Measurements from ENCODE around the gene PIK3R1. TPM values are rescaled to one million over a fixed set of nuclear protein-coding genes. Genes with fewer than 3 reads are reported as not detected.
A peak's percentile ranks its signal among the peaks of the same experiment; 100 is the strongest.

PIK3R1 gene
- total RNA-seq, 1 experiment from 2014 or later, result 151 TPM

DNA sequence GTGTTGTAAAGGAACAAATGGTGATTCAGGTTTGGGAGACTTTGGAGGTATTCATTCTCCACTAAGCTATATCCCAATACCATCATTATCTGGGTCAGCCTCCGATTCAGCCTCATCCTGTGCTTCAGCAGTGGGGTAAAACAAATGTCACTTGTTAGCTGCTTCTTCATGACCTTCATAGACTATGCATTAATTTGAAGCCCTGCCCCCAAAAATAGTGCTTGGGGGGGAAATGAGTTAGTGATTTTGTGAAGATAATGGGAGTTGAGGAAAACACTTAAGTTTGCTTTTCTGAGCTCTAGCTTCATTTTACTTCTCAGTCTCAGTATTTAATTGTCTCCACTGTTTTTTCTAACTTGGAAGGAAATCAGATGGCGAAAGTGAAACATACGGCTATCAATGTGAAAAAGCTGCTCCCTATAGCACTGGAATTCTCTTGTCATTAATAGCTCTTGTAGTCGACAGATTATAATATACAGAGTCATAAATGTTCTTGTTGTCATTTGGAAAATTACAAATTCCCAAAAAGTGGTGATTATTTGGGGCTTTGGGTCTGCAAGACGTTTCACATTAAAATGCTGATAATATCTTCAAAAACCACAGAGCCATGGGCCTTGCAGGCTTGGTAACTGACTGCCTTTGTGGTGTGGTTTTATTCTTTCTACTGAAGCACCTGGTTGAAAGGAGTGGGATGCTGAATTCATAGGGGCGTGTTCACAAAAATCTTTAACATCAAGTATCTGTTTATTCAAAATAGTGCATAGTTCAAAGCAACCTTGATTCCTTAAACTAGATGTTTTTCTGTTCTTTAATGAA, 40.0 kb downstream of the PIK3R1 start:
- intact Hi-C loops (cut with micrococcal nuclease), result no loop called here
- H3K4me1 Mint-ChIP-seq (ENCODE audit: insufficient read depth, unreplicated experiment), result peaks cover 83% of the 10 kb centered on the region
- CTCF ChIA-PET, result interaction anchor here (0.6 to 1.0 kb wide), 3 partner anchors 15 to 1795 kb away, joined by 3 read pairs; no protein-coding TSS in a partner anchor

DNA sequence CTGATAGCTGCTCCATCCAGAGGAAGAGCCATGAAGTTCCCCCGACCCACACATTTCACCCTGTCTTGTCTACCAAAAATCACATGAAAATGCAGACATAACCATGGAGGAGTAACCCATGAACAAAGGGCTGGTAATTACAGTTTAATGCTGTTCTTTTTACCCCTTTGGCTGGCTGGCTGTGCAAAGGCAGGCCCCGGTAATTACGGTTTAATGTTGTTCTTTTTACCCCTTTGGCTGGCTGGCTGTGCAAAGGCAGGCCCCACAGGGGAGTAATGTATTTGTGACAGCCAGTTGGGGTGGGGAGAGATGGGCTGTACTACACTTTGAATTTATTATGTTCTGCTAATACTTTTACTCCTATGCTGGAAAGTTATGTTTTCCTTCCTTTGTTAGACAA, 41.7 kb downstream of the PIK3R1 start:
- DNase-seq (ENCODE audit: unreplicated experiment), result no peak
- CTCF ChIA-PET, result no interaction called here
- no TSS peak for BruUV-seq (replicated peaks)
- POLR2A ChIA-PET, result interaction anchor here (0.7 to 5.3 kb wide), 4 partner anchors 41 to 1011 kb away, joined by 3 to 29 read pairs (median 4); partner anchors contain the start of gene PIK3R1
- Mint-ChIP-seq H3K27ac (ENCODE audit: low read depth, unreplicated experiment) (peak overlapping the region; percentile 24), H3K27me3 (ENCODE audit: insufficient read depth, unreplicated experiment) (no peaks in the 10 kb centered on the region), H3K4me1 (ENCODE audit: insufficient read depth, unreplicated experiment) (peaks cover 83% of the 10 kb centered on the region), H3K36me3 (ENCODE audit: insufficient read depth, unreplicated experiment) (peaks cover 89% of the 10 kb centered on the region), H3K9me3 (ENCODE audit: unreplicated experiment) (no peaks in the 10 kb centered on the region), H3K4me3 (ENCODE audit: unreplicated experiment) (no peak overlapping the region)
- TF ChIP-seq, protein P1, sequence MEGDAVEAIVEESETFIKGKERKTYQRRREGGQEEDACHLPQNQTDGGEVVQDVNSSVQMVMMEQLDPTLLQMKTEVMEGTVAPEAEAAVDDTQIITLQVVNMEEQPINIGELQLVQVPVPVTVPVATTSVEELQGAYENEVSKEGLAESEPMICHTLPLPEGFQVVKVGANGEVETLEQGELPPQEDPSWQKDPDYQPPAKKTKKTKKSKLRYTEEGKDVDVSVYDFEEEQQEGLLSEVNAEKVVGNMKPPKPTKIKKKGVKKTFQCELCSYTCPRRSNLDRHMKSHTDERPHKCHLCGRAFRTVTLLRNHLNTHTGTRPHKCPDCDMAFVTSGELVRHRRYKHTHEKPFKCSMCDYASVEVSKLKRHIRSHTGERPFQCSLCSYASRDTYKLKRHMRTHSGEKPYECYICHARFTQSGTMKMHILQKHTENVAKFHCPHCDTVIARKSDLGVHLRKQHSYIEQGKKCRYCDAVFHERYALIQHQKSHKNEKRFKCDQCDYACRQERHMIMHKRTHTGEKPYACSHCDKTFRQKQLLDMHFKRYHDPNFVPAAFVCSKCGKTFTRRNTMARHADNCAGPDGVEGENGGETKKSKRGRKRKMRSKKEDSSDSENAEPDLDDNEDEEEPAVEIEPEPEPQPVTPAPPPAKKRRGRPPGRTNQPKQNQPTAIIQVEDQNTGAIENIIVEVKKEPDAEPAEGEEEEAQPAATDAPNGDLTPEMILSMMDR (IDR thresholded peaks at IDR 0.05; ENCODE audit: unreplicated experiment), result no peak
- intact Hi-C loops (cut with micrococcal nuclease), result no loop called here

More for the DNA sequence above, 40.0 kb downstream of the PIK3R1 start:
- DNase-seq (ENCODE audit: unreplicated experiment), result no peak
- Mint-ChIP-seq H3K4me3 (ENCODE audit: unreplicated experiment) (peak overlapping the region; percentile 12), H3K27ac (ENCODE audit: low read depth, unreplicated experiment) (no peak overlapping the region), H3K36me3 (ENCODE audit: insufficient read depth, unreplicated experiment) (peaks cover 89% of the 10 kb centered on the region), H3K27me3 (ENCODE audit: insufficient read depth, unreplicated experiment) (no peaks in the 10 kb centered on the region), H3K9me3 (ENCODE audit: unreplicated experiment) (no peaks in the 10 kb centered on the region)
- TF ChIP-seq, protein P1 (IDR thresholded peaks at IDR 0.05; ENCODE audit: unreplicated experiment), result no peak
- POLR2A ChIA-PET, result interaction anchor here (0.6 to 2.4 kb wide), 8 partner anchors 14 to 1007 kb away, joined by 3 to 12 read pairs (median 4); partner anchors contain the start of gene PIK3R1
- BruUV-seq (replicated peaks), result no TSS peak

DNA sequence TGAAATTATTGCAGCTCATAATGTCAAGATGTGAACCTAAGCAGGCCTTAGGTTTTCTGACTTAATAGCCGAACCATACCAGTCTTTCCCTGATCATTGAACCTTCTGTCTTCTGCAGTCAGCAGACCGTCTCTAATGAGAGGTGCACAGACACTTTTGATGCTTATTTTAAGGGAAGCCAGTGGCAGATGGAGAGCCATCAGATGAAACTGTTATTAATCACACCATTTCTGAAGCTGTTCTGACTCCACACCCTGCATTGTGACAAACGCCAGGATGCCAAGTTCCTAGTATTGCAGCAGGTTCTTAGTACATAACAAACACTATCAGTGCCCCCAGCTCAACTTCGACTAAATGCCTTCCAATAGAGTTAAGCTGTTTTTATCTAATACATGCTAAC, 43.0 kb downstream of the PIK3R1 start:
- CTCF ChIA-PET, result interaction anchor here (0.7 to 1.3 kb wide), 5 partner anchors 14 to 1012 kb away, joined by 3 to 10 read pairs (median 3); no protein-coding TSS in a partner anchor
- Mint-ChIP-seq H3K27me3 (ENCODE audit: insufficient read depth, unreplicated experiment) (no peaks in the 10 kb centered on the region), H3K4me1 (ENCODE audit: insufficient read depth, unreplicated experiment) (peaks cover 72% of the 10 kb centered on the region), H3K36me3 (ENCODE audit: insufficient read depth, unreplicated experiment) (peaks cover 86% of the 10 kb centered on the region), H3K27ac (ENCODE audit: low read depth, unreplicated experiment) (peak overlapping the region; percentile 55), H3K4me3 (ENCODE audit: unreplicated experiment) (no peak overlapping the region), H3K9me3 (ENCODE audit: unreplicated experiment) (no peaks in the 10 kb centered on the region)
- no TSS peak for BruUV-seq (replicated peaks)
- TF ChIP-seq, protein P1 (IDR thresholded peaks at IDR 0.05; ENCODE audit: unreplicated experiment), result no peak
- intact Hi-C loops (cut with micrococcal nuclease), result no loop called here
- no peak for DNase-seq (ENCODE audit: unreplicated experiment)
- POLR2A ChIA-PET, result interaction anchor here (0.5 to 5.3 kb wide), 5 partner anchors 12 to 1012 kb away, joined by 3 to 29 read pairs (median 4); partner anchors contain the start of gene PIK3R1

DNA sequence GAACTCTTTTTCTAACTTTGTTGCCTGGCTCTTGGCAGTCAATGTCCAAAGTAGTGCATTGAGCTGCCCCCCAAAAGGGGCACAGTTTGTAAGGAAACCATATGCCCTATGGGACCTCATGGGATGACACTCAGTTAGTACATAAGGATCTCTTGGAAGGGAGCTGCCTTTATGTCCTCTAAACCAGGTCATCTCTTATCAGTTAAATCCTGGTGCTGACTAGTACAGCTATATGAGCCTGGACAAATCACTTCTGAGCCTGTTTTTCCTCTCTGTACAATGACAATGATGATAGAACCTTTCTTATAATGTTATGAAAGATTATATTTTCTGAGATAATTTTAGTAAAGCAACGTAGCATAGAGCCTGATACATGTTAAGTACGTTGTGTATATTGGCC, 44.1 kb downstream of the PIK3R1 start:
- Mint-ChIP-seq H3K4me3 (ENCODE audit: unreplicated experiment) (no peak overlapping the region), H3K4me1 (ENCODE audit: insufficient read depth, unreplicated experiment) (peaks cover 63% of the 10 kb centered on the region), H3K27ac (ENCODE audit: low read depth, unreplicated experiment) (peak overlapping the region; percentile 55), H3K9me3 (ENCODE audit: unreplicated experiment) (no peaks in the 10 kb centered on the region), H3K27me3 (ENCODE audit: insufficient read depth, unreplicated experiment) (no peaks in the 10 kb centered on the region), H3K36me3 (ENCODE audit: insufficient read depth, unreplicated experiment) (peaks cover 86% of the 10 kb centered on the region)
- TF ChIP-seq, protein P1 (IDR thresholded peaks at IDR 0.05; ENCODE audit: unreplicated experiment), result no peak
- DNase-seq (ENCODE audit: unreplicated experiment), result no peak
- intact Hi-C loops (cut with micrococcal nuclease), result no loop called here
- ChIA-PET CTCF (interaction anchor here (0.6 to 1.5 kb wide), 3 partner anchors 21 to 310 kb away, joined by 3 to 4 read pairs (median 3); no protein-coding TSS in a partner anchor), POLR2A (interaction anchor here (0.7 to 5.3 kb wide), 6 partner anchors 9 to 556 kb away, joined by 3 to 29 read pairs (median 3); partner anchors contain the start of gene PIK3R1)
- no TSS peak for BruUV-seq (replicated peaks)

Measured in MCF 10A (cell line).